Cortex of kidney (tissue), 1 donor: ENCODE data around the gene GGT5.
"Not testable (repeated sequence)": the region's sequence is repeated elsewhere in the genome, so short reads cannot be mapped to it uniquely, and the experiment has no call there.

Experiments
- DNase-seq: peaks from one replicate; lab custom pipeline; 2025; lab: John Stamatoyannopoulos, UW

GGT5 gene

DNA sequence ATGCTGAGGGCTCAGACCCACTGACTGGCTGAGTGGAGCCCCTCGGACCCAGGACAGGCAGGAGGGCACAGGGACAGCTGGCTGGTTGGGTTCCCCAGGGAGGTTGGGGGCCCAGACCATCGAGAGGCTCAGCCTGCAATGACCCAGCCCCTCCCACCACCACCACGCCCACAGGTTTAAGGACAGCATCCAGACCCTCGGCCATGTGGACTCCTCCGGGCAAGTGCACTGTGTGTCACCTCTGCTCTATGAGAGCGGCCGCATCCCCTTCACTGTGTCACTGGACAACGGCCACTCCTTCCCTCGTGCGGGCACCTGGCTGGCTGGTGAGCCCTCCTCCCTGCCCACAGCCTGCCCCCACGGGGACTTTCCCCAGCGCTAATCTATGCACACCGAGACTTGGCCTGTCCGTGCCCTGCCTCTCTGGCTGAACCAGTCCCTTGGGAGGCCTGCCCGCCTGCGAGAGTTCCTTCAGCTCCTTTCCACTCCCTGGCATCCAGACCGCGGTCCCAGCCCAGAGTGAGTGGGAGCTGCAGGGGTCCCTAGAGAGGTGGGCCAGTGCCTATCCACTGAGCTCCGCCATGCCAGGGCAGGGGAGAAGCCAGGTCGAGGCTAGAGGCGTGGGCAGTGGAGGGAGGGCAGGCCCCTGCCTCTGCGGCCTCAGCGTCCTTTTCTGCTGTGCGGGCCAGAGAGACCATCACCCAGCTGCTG, 61.4 kb downstream of the GGT5 start:
- no peak for DNase-seq

DNA sequence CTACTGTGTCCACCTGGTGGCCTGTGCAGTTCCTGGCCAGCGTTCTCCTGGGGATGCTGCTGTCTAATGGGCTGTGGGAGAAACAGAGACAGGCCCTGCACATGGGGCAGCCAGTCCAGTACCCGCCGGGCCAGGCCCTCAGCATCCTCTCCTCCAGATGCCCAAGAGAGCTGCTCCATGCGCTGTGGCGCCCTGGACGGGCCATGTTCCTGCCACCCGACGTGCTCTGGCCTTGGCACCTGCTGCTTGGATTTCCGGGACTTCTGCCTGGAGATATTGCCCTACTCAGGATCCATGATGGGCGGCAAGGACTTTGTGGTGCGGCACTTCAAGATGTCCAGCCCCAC, 62.0 kb downstream of the GGT5 start:
- not testable (repeated sequence) for DNase-seq

DNA sequence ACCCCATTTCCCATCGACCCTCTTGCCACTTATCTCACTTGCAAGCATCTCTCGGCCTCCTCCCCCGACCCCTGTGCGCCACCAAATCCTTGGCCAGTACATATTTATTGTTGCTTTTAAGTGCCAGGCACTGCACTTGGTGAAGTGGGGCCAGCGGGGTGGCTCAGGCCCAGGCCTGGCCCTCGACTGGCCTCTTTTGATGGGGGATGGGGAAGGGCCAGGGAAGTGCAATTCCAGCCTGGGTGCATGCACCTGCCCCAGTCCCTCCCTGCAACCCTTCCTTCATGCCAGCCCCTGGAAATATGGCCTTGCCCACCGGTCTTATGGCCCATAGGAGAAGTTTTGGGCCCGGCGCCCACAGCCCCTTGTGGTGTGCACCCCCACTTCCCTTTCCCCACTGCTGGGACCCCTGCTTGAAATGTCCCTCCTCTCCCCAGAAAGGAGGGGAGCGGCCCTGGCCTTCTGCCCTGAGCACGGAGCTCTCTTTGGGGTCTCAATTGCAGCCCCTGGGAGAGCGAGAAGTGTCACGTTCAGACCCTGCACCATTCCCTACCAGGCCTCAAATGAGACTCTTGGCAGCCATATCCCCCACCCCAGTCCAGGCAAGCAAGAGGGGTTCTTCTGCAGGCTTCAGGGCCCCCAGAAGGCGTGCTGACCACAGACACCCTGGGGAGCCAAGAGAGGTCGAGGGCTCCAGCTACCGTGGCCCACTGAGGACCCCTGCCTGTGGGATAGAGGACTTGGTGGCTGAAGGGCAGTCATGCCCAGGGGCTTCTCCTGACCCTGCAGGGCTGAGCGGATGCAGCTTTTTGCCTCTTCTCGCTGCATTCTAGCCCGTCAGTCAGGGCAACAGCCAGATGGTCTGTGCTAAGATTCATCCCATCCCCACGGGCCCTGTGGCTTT, 62.6 kb downstream of the GGT5 start:
- no peak for DNase-seq

DNA sequence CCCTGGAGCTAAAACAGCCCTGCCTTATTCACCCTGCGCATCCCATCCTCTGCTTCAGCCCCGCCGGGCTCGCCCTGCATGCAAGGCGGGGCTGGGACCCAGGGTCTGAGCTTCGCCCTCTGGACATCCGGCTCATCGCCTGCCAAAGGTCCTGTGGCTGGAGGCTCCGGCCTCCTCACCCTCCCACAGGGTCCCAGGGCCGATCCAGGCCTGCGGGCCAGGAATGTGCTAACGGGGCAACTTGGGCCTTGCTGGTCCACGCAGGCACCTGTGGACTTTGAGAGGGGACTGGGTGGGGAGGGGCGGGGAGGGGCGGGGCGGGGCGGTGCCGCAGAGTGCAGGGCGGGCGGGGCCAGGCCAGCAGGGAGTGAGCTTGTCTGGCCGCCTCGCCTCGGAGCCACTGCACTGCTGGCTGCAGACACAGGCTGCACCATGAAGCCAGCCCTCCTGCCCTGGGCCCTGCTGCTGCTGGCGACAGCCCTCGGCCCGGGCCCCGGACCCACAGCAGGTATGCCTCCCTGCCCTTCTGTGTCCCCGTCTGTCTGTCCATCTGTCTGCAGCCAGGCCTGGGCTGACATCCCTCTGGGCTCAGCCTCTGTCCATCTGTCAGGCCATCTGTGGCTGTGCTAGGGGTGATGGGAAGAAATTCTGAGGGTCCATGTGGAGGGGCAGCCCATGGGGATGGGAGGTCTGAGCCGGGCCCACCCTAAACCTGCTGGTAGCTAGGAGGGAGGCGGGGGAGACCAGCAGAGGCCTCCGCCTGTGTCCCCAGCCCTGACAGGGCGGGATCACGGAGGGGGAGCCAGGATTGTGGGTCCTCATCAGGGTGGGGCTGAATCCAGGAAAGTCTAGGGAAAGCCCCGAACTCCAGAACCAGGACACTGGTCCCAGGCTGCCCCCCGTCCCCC, 63.5 kb downstream of the GGT5 start, which contains the start of gene SUSD2:
TSS of gene SUSD2 (plus strand) at position 400 of the 908 bp plus-strand sequence. CDS start at position 433, 33 bp downstream.
- DNase-seq, result no peak

DNA sequence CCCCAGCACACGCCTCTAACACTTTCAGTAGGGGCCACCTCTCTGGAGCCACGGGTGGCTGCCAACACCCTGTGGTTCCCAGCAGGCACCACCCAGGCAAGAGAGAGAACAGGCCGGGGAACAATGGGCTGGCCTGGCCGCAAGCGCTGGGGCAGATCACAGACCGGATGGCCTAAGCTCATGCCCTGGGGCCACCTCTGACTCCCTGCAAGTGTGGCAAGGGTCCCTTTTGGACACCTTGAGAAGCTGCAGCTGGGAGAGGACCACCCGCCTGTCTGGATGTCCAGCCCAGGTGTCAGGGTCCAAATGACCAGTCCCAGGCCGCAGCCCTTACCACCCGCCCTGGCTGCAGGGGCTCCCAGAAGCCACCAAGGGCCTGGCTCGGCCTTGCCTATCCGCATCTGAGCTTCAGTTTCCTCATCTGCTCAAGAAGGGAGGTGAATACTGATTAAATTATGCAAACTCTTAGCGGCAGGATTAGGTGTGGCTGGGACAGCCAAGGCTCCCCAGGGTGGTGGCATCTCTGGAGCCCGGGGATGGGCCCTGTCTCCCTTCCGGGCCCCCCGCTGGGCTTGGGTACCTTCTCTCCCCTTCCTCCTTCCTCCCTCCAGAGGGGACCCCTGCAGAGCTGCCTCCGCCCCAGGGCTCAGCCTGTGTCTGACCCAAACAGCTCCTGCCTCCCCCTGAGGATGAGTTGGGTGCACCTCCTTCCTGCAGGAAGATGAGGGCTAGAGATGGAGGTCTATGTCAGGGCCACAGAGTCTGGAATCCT, 64.4 kb downstream of the GGT5 start:
- DNase-seq, result no peak

DNA sequence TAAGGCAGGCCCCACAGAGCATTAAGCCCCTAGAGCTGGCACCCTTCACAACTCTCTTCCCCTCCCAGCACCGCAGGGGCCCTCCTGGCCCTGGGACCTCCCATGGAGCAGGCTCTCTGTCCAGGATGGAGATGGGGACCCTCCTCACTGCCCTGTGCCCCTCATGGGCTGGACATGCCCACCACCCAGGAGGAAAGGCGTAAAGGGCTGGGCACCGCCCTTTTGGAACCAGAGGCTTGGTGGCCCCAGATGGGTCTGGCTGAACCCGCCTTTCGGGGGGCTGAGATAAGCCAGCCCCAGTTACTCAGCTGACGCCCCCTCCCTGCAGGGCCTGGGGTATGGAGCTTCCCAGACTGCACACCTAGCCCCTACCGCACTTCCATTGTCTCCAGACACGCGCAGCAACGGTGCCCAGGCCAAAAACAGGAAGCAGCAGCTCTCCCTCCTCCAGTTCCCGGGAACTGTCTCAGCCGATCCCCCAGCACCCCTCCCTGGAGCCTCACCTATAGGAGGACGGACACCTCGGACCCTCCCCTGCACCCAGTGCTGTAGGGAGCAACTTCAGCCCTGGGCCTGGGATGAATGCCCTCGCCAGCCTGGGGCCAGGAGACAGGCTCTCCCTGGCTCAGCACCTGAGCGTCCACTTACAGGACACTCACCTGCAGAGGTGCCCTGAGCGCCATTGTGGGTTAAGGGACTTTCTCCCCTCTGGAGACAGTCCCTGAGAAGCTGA, 65.2 kb downstream of the GGT5 start:
- no peak for DNase-seq

DNA sequence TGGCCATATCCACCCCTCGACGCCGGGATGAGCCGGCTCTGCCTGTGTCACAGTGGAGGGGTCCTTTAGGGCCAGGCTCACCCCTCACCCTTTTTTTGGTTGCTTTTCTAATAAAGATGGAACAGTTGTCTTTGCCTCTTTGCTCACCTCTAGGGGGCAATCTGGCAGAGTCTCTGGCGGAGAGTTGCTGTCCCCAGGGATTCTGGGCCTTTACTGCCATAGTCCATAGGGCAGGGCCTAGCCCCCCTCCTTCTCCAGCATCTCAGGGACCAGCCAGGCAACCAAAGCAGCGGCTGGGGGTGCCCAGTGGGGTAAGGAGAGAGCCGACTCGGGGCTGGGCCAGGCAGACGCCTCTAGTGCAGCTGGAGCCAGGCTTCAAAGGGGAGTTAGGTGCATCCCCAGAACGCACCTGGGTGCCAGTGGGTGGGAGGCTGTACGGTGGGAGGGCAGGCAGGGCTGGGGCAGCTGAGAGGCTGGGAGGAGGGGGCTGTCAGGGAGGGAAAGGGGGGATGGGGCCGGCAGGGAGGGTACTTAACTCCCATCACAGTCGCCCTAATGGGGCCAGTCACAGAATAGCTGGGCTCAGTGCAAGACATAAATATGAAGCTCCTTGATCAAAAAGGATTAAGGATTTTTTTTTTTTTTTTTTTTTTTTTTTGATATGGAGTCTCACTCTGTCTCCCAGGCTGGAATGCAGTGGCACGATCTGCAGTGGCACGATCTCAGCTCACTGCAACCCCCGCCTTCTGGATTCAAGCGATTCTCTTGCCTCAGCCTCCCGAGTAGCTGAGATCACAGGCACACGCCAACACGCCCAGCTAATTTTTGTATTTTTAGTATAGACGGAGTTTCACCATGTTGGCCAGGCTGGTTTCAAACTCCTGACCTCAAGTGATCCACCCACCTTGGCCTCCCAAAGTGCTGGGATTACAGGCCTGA, 66.1 kb downstream of the GGT5 start:
- DNase-seq, result no peak

DNA sequence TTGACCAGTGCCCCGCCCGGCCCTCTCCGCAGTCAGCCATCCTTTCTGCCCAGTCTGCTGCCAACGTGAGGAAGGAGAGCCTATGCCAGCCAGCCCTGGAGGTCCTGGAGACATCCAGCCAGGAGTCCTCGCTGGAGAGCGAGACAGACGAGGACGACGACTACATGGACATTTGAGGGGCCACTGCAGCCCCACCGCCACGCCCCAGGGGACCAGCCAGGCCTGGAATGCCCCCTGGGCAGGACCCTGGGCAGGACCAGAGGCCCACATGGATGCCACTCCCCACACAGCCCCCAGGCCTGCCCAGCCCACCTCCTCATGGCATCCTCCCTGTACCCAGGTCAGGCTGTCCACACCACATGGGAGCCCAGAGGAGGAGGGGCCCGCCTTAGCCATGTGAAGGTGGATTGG, 66.9 kb downstream of the GGT5 start:
- no peak for DNase-seq

DNA sequence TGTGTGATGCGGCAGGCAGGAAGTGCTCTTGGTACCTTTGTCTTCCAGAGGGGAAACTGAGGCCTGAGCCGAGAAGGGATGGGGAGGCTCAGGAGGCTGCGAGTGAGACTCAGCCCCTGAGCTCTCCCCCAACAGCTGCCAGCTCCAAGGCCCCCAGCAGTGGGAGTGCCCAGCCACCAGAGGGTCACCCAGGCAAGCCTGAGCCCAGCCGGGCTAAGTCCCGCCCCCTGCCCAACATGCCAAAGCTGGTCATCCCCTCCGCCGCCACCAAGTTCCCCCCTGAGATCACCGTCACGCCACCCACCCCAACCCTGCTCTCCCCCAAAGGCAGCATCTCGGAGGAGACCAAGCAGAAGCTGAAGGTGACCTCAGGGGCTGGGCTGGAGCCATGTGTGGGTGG, 67.4 kb downstream of the GGT5 start:
- no peak for DNase-seq

DNA sequence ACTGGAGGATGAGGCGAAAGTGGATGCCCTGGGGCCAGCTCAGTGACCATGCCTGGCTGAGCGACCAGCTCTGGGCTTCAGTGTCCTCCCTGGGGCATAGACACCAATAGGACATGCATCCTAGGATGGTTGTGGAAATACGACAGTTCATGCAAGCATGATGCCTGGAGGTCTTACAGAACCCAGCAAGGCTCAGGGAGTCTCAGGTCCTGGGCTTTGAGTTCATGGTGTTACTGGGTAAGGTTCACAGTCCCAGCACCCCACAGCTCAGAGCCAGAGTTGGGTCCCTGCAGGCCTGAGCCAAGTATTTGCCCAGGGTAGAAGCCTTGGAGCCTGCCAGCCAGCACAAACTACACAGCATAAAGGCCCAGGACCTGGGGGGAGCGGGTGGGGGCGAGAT, 67.8 kb downstream of the GGT5 start:
- no peak for DNase-seq

DNA sequence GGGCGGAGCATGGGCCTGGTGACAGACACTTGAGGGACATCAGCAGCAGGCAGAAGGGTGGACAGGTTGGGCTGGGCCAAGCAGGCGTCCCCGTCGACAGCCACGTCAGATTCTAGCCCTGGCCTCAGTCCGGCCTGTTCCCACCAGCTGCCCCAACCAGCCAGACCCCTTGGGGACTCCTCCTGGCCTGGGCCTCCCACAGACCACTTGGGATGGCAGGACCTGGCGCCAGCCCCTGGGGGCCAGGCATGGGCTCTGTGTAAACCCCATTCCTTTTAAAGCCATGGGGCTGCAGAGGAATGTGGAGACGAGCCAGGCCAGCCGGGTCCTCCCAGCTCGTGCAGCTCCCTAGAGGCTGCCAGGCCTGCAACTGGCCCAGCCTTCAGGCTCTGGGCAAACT, 68.3 kb downstream of the GGT5 start:
- no peak for DNase-seq

DNA sequence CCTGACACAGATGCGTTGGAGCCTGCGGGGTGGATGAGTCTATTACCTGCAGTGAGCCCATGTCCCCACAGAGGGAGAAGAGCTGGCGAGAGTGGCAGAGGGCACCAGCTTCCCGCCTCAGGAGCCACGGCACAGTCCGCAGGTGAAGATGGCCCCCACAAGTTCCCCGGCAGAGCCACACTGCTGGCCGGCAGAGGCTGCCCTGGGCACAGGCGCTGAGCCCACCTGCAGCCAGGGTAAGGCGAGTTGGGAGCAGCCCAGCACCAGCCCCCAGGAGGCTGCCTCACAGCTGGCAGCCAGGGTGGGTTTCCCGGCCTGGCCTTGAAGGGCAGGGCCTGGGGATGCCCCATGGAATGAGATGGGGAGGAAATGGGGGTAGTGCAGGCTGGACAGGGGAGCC, 68.8 kb downstream of the GGT5 start:
- no peak for DNase-seq

DNA sequence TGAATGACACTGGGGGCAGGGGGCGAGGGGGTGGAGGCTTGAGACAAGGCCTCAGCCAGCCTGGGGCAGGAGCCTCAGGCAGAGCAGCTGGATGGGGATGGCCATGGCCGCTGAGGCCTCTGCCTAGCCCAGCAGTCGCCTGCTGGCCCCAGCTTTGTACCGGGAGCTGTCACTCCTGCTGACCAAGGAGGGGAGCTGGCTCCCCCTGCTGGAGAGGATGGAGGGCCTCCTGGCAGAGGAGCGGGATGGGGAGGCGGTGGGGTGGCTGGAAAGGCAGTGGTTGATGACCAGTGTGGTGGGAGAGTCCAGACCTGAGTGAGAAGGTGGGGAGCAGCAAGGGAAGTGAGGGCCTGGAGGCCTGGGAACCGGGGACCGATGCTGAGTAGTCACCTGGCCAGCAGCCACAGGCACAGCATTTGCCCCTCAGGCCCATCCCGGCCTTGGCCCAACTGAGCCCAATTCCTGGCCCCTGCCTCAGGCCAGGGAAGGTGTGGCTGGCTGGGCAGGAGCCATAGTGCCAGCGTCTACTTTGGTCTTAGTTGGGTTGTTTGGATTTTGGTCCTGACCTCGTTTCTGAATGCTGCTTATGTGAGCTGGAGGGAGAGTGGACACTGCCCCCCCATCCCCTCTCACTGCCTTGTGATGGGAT, 69.6 kb downstream of the GGT5 start:
- DNase-seq, result no peak

DNA sequence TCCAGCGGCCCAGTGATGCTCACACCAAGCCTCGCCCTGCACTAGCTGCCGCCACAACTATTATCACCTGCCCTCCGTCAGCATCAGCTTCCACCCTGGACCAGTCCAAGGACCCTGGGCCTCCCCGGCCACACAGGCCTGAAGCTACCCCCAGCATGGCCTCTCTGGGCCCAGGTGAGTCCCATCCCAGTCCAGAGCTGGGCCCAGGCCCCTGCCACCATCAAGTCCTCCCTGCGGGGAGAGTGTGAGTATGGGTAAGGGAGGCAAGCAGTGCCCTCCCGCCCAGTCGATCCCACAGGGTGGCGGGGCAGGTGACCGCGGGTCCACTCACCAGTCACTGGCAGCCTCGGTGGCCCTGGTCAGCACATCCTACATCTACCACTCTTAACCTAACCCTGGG, 73.1 kb downstream of the GGT5 start:
- DNase-seq, result no peak

DNA sequence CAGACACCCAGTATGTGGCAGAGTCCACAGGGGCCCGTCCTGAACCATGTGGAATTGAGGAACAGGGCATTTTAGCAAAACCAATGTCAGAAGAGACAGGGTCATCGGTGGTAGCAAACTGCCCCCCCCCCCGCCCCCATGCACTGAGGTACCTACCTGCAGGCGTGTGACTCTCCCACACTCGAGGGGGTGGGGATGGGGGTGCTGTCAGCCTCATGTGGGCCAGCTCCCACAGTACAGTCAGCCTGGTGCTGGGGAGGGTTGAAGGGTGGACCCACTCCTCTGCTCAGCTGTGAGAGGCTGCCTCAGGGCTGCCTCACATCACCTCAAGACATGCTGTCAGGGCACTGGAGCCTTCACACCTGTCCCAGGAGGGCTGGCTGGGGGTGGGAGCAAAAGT, 74.2 kb downstream of the GGT5 start:
- no peak for DNase-seq

DNA sequence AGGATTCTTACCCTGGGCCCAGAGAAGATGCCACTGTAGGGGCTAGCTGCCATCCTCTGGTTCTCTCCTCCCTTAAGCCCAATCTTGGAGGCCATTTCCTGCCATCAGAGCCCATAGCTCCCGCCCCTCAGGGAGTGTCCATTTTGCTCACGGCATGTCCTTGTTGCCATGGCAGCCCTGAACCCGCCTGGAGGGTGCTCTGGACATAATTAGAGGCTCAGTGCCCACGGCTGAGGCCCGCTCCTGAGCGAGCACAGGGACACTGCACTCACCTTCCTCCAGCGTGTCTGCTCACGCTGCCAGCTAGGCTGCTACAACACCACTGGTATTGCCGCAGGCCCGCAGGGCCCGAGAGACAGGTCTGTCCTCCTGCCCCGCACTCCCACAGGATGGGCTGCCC, 74.7 kb downstream of the GGT5 start:
- DNase-seq, result no peak
